HepG2 (cell line): ENCODE data around the gene FIGNL1. TPM values are rescaled to one million over a fixed set of nuclear protein-coding genes. Genes with fewer than 3 reads are reported as not detected.

Experiments
- ATAC-seq: fragments of 200-7000 bp; cut with Tn5 transposase; 3 replicates; pipeline ENCODE4 v1.9.1; 2020; ENCODE audit warnings: mild to moderate bottlenecking, moderate library complexity
- BruUV-seq: library from RNA; stranded (reverse); fragments of 400-500 nt; replicated peaks from 2 replicates; lab custom pipeline; 2021; lab: Mats Ljungman, UMichigan
- CTCF ChIA-PET: fragments of 300-600 bp; formaldehyde crosslinking; extraction: SDS; loops from one replicate; lab custom pipeline; 2021; ENCODE audit warnings: low total read pairs, inconsistent platforms, low intra/inter-chr PET ratio; lab: Yijun Ruan, JAX
- POLR2A ChIA-PET: fragments of 350-600 bp; sonication (Branson Sonifier 250); formaldehyde crosslinking; loops from one replicate; lab custom pipeline; 2020; ENCODE audit warnings: antibody characterized with exemption, inconsistent platforms; lab: Yijun Ruan, JAX
- DNase-seq: peaks from one replicate; pipeline ENCODE4 v3.0.0-alpha.2; 2015; ENCODE audit warnings: low spot score
- FAIRE-seq: peaks from 3 replicates; lab custom pipeline; 2011; peaks lifted over from hg19 to GRCh38; lab: Jason Lieb, UNC
- H2AFZ ChIP-seq: one replicate; pipeline ENCODE4 v1.6.1; 2011; ENCODE audit warnings: low read length, inconsistent platforms
- H3K27ac ChIP-seq: fragments of 300-600 bp; 3 replicates; pipeline ENCODE4 v1.8.0; 2011; ENCODE audit warnings: mixed run types, mild to moderate bottlenecking, mixed read lengths, low read length, inconsistent platforms; ENCODE audit not compliant: insufficient read depth; ENCODE audit errors: extremely low read length
- H3K27me3 ChIP-seq, 2 experiments: fragments of 200-600 bp in 1 of 2; 2 replicates in 1 of 2; 3 replicates in 1 of 2; pipeline versions ENCODE4 v1.6.0 to v1.8.0; 2011; ENCODE audit warnings: low read length in 2 of 2, mild to moderate bottlenecking in 2 of 2, moderate library complexity in 2 of 2, inconsistent platforms in 1 of 2; ENCODE audit not compliant: insufficient read depth in 2 of 2, control insufficient read depth in 1 of 2
- H3K36me3 ChIP-seq, 2 experiments: fragments of 200-600 bp in 1 of 2; replicated peaks in 1 of 2; 2 replicates in 1 of 2; 3 replicates in 1 of 2; pipeline versions ENCODE4 v1.5.1 to v1.8.0; 2011; ENCODE audit warnings: low read length in 2 of 2, inconsistent platforms in 1 of 2; ENCODE audit not compliant: insufficient read depth in 2 of 2, control insufficient read depth in 1 of 2
- H3K4me1 ChIP-seq: 2 replicates; pipeline ENCODE4 v1.5.1; 2012; ENCODE audit warnings: low read length, inconsistent platforms; ENCODE audit not compliant: insufficient read depth
- H3K4me2 ChIP-seq: 2 replicates; pipeline ENCODE4 v1.6.0; 2011; ENCODE audit warnings: low read depth, low read length, inconsistent platforms
- H3K4me3 ChIP-seq, 3 experiments: fragments of 200-600 bp in 1 of 3; sonication (generic), shearing (Covaris generic) in 1 of 3; replicated peaks in 1 of 3; 2 replicates each; pipeline ENCODE4 v1.5.1; 2011 to 2016; ENCODE audit warnings: low read length in 3 of 3, inconsistent platforms in 2 of 3, low read depth in 2 of 3, mild to moderate bottlenecking in 2 of 3, control low read depth in 1 of 3, mixed read lengths in 1 of 3; ENCODE audit not compliant: insufficient read depth in 1 of 3
- H3K79me2 ChIP-seq: one replicate; pipeline ENCODE4 v1.6.1; 2011; ENCODE audit warnings: low read length, inconsistent platforms; ENCODE audit not compliant: insufficient read depth
- H3K9ac ChIP-seq: 2 replicates; pipeline ENCODE4 v1.6.0; 2011; ENCODE audit warnings: mild to moderate bottlenecking, low read depth, low read length, inconsistent platforms; ENCODE audit not compliant: insufficient read depth
- H3K9me3 ChIP-seq: 2 replicates; pipeline ENCODE4 v1.5.1; 2012; ENCODE audit warnings: mild to moderate bottlenecking, low read length
- H4K20me1 ChIP-seq: 2 replicates; pipeline ENCODE4 v1.6.0; 2011; ENCODE audit warnings: inconsistent platforms, mild to moderate bottlenecking, low read length, moderate library complexity; ENCODE audit not compliant: insufficient read depth
- ATF3 ChIP-seq: sonication (generic); formaldehyde crosslinking; IDR thresholded peaks from 2 replicates; pipeline ENCODE4 v1.4.0; 2020; ENCODE audit warnings: missing genetic modification reagents
- DMAP1 ChIP-seq: IDR thresholded peaks from 2 replicates; pipeline ENCODE4 v1.6.1; 2016
- GPBP1L1 ChIP-seq: sonication (generic); formaldehyde crosslinking; IDR thresholded peaks from 2 replicates; pipeline ENCODE4 v1.5.0; 2020; ENCODE audit warnings: mild to moderate bottlenecking, missing genetic modification reagents
- ONECUT2 ChIP-seq: sonication (generic); formaldehyde crosslinking; IDR thresholded peaks from 2 replicates; pipeline ENCODE4 v1.4.0; 2020; ENCODE audit warnings: missing genetic modification reagents
- YEATS2 ChIP-seq: sonication (generic); formaldehyde crosslinking; IDR thresholded peaks from 2 replicates; pipeline ENCODE4 v1.4.0; 2020; ENCODE audit warnings: missing genetic modification reagents, borderline replicate concordance
- ZFP36 ChIP-seq: fragments of 150-350 bp; IDR thresholded peaks from 2 replicates; pipeline ENCODE4 v1.6.1; 2018; ENCODE audit warnings: borderline replicate concordance, low read length, low read depth; ENCODE audit not compliant: partially characterized antibody
- ZNF597 ChIP-seq: sonication (generic); formaldehyde crosslinking; IDR thresholded peaks from 2 replicates; pipeline ENCODE4 v1.5.0; 2020; ENCODE audit warnings: missing genetic modification reagents
- ZNF7 ChIP-seq: IDR thresholded peaks from 2 replicates; pipeline ENCODE4 v1.6.1; 2016; ENCODE audit warnings: missing biosample characterization, missing genetic modification reagents
- ZNF766 ChIP-seq: sonication (generic); formaldehyde crosslinking; IDR thresholded peaks from 2 replicates; pipeline ENCODE4 v1.5.0; 2020; ENCODE audit warnings: missing genetic modification reagents, borderline replicate concordance
- WGBS: methylation state at CpG from one replicate; pipeline ENCODE4 v1.1.6; 2017; ENCODE audit warnings: low lambda C conversion rate; 5-methylcytosine and 5-hydroxymethylcytosine counted together
- in situ Hi-C: cut with HindIII; loops from 2 replicates; pipeline ENCODE4 v1.10.0; 2017; ENCODE audit warnings: low pct_unique_long_range_greater_than_20kb; ENCODE audit not compliant: extremely low pct_ligation_motif_present
- intact Hi-C: fragments of 100-400 bp; cut with micrococcal nuclease; formaldehyde crosslinking; loops from one replicate; pipeline ENCODE4 v1.10.0; 2022; ENCODE audit not compliant: unreplicated experiment
- polyA plus RNA-seq, 8 experiments: library from polyadenylated mRNA; depleted of rRNA in 3 of 8; stranded (reverse) in 7 of 8; unstranded in 1 of 8; fragments of >200 nt; fragmentation: Illumina TruSeq in 4 of 8; extraction: Trizol in 4 of 8; gene quantifications; 2 replicates each; pipeline versions ENCODE4 v1.2.1 to v1.2.3, GENCODE V29; 2011 to 2016; ENCODE audit warnings: low read depth in 4 of 8, missing spikeins in 1 of 8, mixed read lengths in 1 of 8; ENCODE audit not compliant: insufficient read depth in 1 of 8
- total RNA-seq, 5 experiments: library from RNA; depleted of rRNA; stranded (reverse); fragments of >200 nt; fragmentation: Illumina TruSeq; extraction: Trizol; gene quantifications; 2 replicates each; pipeline ENCODE4 v1.2.3, GENCODE V29; 2016; ENCODE audit warnings: low read depth in 1 of 5

Gene FIGNL1
- total and polyA plus RNA-seq, 2 of the 13 experiments (the other 11 are each of a cell fraction or from before 2014, with no cell fraction given) = 4.0 to 20.9 TPM

GRCh38 chr7:50474382-50475160, 24.4 kb upstream of the FIGNL1 start:
- H3K27me3 ChIP-seq = no peaks in the 10 kb centered on the region
- in situ Hi-C loops (loop anchor here (25.0 kb wide), 1 partner anchor 663 kb away; no protein-coding TSS in a partner anchor), intact Hi-C loops (no loop called here)
- FAIRE-seq (no peak), DNase-seq (no peak), ATAC-seq (no peak)
- POLR2A ChIA-PET = no interaction called here
- BruUV-seq = no TSS peak
- H3K4me1 ChIP-seq = peaks cover 9% of the 10 kb centered on the region; the same call in 1 of the 2 replicates
- CTCF ChIA-PET = no interaction called here
- WGBS = 93% methylated on average over 8 of the region's 8 CpGs
- H3K4me2 ChIP-seq = no peak overlapping the region
- H3K9me3 ChIP-seq = no peaks in the 10 kb centered on the region
- no peak overlapping the region for H3K27ac ChIP-seq
- H3K4me3 ChIP-seq = no peak overlapping the region
- no peak overlapping the region for H2AFZ ChIP-seq
- no peak for TF ChIP-seq YEATS2 (CRISPR knock-in tag)
- no peak for TF ChIP-seq ONECUT2 (CRISPR knock-in tag)
- no peak for TF ChIP-seq ZNF766 (CRISPR knock-in tag)
- TF ChIP-seq ATF3 (CRISPR knock-in tag) = no peak
- TF ChIP-seq ZNF7 = no peak
- no peak for TF ChIP-seq DMAP1 (CRISPR knock-in tag)
- TF ChIP-seq ZFP36 = no peak
- TF ChIP-seq GPBP1L1 (CRISPR knock-in tag) = no peak
- TF ChIP-seq ZNF597 (CRISPR knock-in tag) = no peak
- no peaks in the 10 kb centered on the region for H3K79me2 ChIP-seq
- H3K36me3 ChIP-seq = peaks cover 7 to 9% of the 10 kb centered on the region in 2 experiments; a peak in 4 of 5 replicates
- H4K20me1 ChIP-seq = no peaks in the 10 kb centered on the region
- H3K9ac ChIP-seq = no peak overlapping the region
